K562 (cell line): ENCODE data around the gene NUTM1. TPM values are rescaled to one million over a fixed set of nuclear protein-coding genes. Genes with fewer than 3 reads are reported as not detected.
A peak's percentile ranks its signal among the peaks of the same experiment; 100 is the strongest.

Experiments used
- ATF7 ChIP-seq: fragments of 450-650 bp; IDR thresholded peaks from 2 replicates; pipeline ENCODE4 v1.7.1; 2014; ENCODE audit warnings: mild to moderate bottlenecking, moderate library complexity
- C11orf30 ChIP-seq: fragments of 450-650 bp; IDR thresholded peaks from 2 replicates; pipeline ENCODE4 v1.6.1; 2016; ENCODE audit warnings: low read depth, mild to moderate bottlenecking
- FOXK2 ChIP-seq, 2 experiments: fragments of 450-650 bp; IDR thresholded peaks in 1 of 2; conservative IDR thresholded peaks in 1 of 2; 2 replicates each; pipeline ENCODE4 v1.6.1; 2016; ENCODE audit warnings: low read depth in 2 of 2, mild to moderate bottlenecking in 1 of 2
- FOXO4 ChIP-seq: fragments of 450-650 bp; formaldehyde crosslinking; IDR thresholded peaks from 2 replicates; pipeline ENCODE4 v1.4.0; 2020; ENCODE audit warnings: mild to moderate bottlenecking, moderate library complexity
- GABPA ChIP-seq: fragments of 200-800 bp; sonication (Bioruptor generic); conservative IDR thresholded peaks from 2 replicates; pipeline ENCODE4 v1.6.1; 2016; ENCODE audit warnings: low read depth, missing genetic modification characterization, missing compliant biosample characterization
- LARP7 ChIP-seq: fragments of 450-650 bp; IDR thresholded peaks from 2 replicates; pipeline ENCODE4 v1.6.1; 2016
- NKRF ChIP-seq: fragments of 450-650 bp; IDR thresholded peaks from 2 replicates; pipeline ENCODE4 v1.6.1; 2016; ENCODE audit warnings: borderline replicate concordance
- NR1H2 ChIP-seq: sonication (generic); formaldehyde crosslinking; IDR thresholded peaks from 2 replicates; pipeline ENCODE4 v1.4.0; 2020; ENCODE audit warnings: mild to moderate bottlenecking, missing genetic modification reagents
- SFPQ ChIP-seq: fragments of 200-400 bp; formaldehyde crosslinking; IDR thresholded peaks from 2 replicates; pipeline ENCODE4 v1.6.1; 2017; ENCODE audit warnings: mild to moderate bottlenecking, low read depth, low read length, moderate library complexity
- ZNF12 ChIP-seq: sonication (generic); formaldehyde crosslinking; IDR thresholded peaks from 2 replicates; pipeline ENCODE4 v1.4.0; 2020; ENCODE audit warnings: mild to moderate bottlenecking, missing genetic modification reagents
- ZNF23 ChIP-seq: fragments of 250-450 bp; sonication (Bioruptor Pico); IDR thresholded peaks from 2 replicates; pipeline ENCODE4 v1.4.0; 2020; ENCODE audit warnings: mild to moderate bottlenecking
- polyA plus RNA-seq, 8 experiments: library from polyadenylated mRNA; depleted of rRNA in 4 of 8; stranded (reverse) in 5 of 8; unstranded in 3 of 8; fragments of >200 nt; fragmentation: Nextera tagmentation in 2 of 8; fragmentation: Illumina TruSeq in 1 of 8; extraction: Ambion mirVana in 2 of 8; extraction: Trizol in 1 of 8; gene quantifications; 2 replicates each; pipeline versions ENCODE4 v1.2.1 to v1.2.3, GENCODE V29; 2011 to 2014; ENCODE audit warnings: inconsistent platforms in 1 of 8, missing spikeins in 1 of 8
- total RNA-seq, 7 experiments: library from RNA; depleted of rRNA in 6 of 7; stranded (reverse); fragments of >200 nt in 6 of 7; fragmentation: Illumina TruSeq in 2 of 7; extraction: Trizol in 2 of 7; gene quantifications; 2 replicates each; pipeline versions ENCODE4 v1.2.1 to v1.2.3, GENCODE V29; 2011 to 2021; ENCODE audit warnings: low replicate concordance in 1 of 7
- TF ChIP-seq, protein P1 (sequence below), 2 experiments: fragments of 450-650 bp in 1 of 2; sonication (generic) in 1 of 2; formaldehyde crosslinking in 1 of 2; IDR thresholded peaks; 2 replicates each; pipeline versions ENCODE4 v1.7.1 to v1.9.0; 2016 to 2022; ENCODE audit warnings: inconsistent platforms in 1 of 2, mild to moderate bottlenecking in 1 of 2, missing genetic modification reagents in 1 of 2

The NUTM1 gene
- total and polyA plus RNA-seq, 9 of the 15 experiments (the other 6 are each of a cell fraction or from before 2014, with no cell fraction given), result 0.01 to 0.05 (median 0.04) TPM; not detected in 4

- TF ChIP-seq, protein P1, sequence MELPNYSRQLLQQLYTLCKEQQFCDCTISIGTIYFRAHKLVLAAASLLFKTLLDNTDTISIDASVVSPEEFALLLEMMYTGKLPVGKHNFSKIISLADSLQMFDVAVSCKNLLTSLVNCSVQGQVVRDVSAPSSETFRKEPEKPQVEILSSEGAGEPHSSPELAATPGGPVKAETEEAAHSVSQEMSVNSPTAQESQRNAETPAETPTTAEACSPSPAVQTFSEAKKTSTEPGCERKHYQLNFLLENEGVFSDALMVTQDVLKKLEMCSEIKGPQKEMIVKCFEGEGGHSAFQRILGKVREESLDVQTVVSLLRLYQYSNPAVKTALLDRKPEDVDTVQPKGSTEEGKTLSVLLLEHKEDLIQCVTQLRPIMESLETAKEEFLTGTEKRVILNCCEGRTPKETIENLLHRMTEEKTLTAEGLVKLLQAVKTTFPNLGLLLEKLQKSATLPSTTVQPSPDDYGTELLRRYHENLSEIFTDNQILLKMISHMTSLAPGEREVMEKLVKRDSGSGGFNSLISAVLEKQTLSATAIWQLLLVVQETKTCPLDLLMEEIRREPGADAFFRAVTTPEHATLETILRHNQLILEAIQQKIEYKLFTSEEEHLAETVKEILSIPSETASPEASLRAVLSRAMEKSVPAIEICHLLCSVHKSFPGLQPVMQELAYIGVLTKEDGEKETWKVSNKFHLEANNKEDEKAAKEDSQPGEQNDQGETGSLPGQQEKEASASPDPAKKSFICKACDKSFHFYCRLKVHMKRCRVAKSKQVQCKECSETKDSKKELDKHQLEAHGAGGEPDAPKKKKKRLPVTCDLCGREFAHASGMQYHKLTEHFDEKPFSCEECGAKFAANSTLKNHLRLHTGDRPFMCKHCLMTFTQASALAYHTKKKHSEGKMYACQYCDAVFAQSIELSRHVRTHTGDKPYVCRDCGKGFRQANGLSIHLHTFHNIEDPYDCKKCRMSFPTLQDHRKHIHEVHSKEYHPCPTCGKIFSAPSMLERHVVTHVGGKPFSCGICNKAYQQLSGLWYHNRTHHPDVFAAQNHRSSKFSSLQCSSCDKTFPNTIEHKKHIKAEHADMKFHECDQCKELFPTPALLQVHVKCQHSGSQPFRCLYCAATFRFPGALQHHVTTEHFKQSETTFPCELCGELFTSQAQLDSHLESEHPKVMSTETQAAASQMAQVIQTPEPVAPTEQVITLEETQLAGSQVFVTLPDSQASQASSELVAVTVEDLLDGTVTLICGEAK (IDR thresholded peaks at IDR 0.05), result no peak
- TF ChIP-seq, protein P1 (CRISPR knock-in tag; IDR thresholded peaks at IDR 0.05), result no peak
- no peak for TF ChIP-seq FOXK2 (conservative IDR thresholded peaks at IDR 0.05 in 1 of 2, IDR thresholded peaks at IDR 0.05 in 1 of 2; ENCODE audit: low read depth in 2 of 2)
- TF ChIP-seq NR1H2 (CRISPR knock-in tag), result no peak
- no peak for TF ChIP-seq C11orf30
- TF ChIP-seq ZNF12 (CRISPR knock-in tag), result no peak
- 0 out of 2 replicates have a peak, but pooled peaks have one; percentile 1 for TF ChIP-seq GABPA (tag)
- TF ChIP-seq LARP7, result no peak
- no peak; the same call in 1 of the 2 replicates for TF ChIP-seq FOXO4 (CRISPR knock-in tag)
- TF ChIP-seq ATF7, result no peak
- no peak for TF ChIP-seq NKRF
- peak; percentile 76 for TF ChIP-seq ZNF23 (CRISPR knock-in tag)
- TF ChIP-seq SFPQ, result no peak
Measured at GRCh38 chr15:34336231-34336990, 6.7 kb upstream of the NUTM1 start (continued).
